Naive B cell (primary cell): ENCODE measurements around the gene FLT1. TPM values are rescaled to one million over a fixed set of nuclear protein-coding genes. Genes with fewer than 3 reads are reported as not detected.

Experiments used
- ATAC-seq, 2 donors: fragments of 150-1000 bp; cut with Tn5 transposase; 2 replicates each; pipeline ENCODE4 v1.10.0; 2021; ENCODE audit warnings: low read depth in 2 of 2, mild to moderate bottlenecking in 2 of 2, moderate library complexity in 2 of 2
- DNase-seq: peaks from one replicate; pipeline ENCODE4 v3.0.0; 2022
- H3K27ac Mint-ChIP-seq, 6 donors: one replicate each; pipeline ENCODE4 v1.8.0; 2020 to 2022; ENCODE audit warnings: mild to moderate bottlenecking in 6 of 6, mixed read lengths in 6 of 6, moderate library complexity in 5 of 6, inconsistent platforms in 2 of 6
- H3K27me3 Mint-ChIP-seq, 3 donors: one replicate each; pipeline ENCODE4 v1.8.0; 2021 to 2022; ENCODE audit warnings: mixed read lengths in 3 of 3, mild to moderate bottlenecking in 1 of 3
- H3K36me3 Mint-ChIP-seq, 2 donors: one replicate each; pipeline ENCODE4 v1.8.0; 2020 to 2022; ENCODE audit warnings: mixed read lengths in 2 of 2, inconsistent platforms in 1 of 2, mild to moderate bottlenecking in 1 of 2
- H3K4me1 Mint-ChIP-seq, 3 donors: one replicate each; pipeline ENCODE4 v1.8.0; 2020 to 2022; ENCODE audit warnings: mixed read lengths in 3 of 3, inconsistent platforms in 1 of 3, mild to moderate bottlenecking in 1 of 3, moderate library complexity in 1 of 3
- H3K4me3 Mint-ChIP-seq, 8 donors: one replicate each; pipeline ENCODE4 v1.8.0; 2020 to 2022; ENCODE audit warnings: mild to moderate bottlenecking in 8 of 8, mixed read lengths in 8 of 8, moderate library complexity in 8 of 8, inconsistent platforms in 2 of 8
- H3K9me3 Mint-ChIP-seq, 7 donors: one replicate each; pipeline ENCODE4 v1.8.0; 2020 to 2022; ENCODE audit warnings: mixed read lengths in 7 of 7, mild to moderate bottlenecking in 5 of 7, inconsistent platforms in 2 of 7, moderate library complexity in 1 of 7
- polyA plus RNA-seq, 6 donors: library from polyadenylated mRNA; unstranded; fragments of 300-500 nt; fragmentation: Illumina TruSeq; gene quantifications; one replicate each; pipeline ENCODE4 v1.2.3, GENCODE V29; 2021; ENCODE audit warnings: low read depth in 6 of 6

The FLT1 gene
- 1 to 10 TPM; 1.3 to 4.2 (median 3.7) TPM for polyA plus RNA-seq

DNA sequence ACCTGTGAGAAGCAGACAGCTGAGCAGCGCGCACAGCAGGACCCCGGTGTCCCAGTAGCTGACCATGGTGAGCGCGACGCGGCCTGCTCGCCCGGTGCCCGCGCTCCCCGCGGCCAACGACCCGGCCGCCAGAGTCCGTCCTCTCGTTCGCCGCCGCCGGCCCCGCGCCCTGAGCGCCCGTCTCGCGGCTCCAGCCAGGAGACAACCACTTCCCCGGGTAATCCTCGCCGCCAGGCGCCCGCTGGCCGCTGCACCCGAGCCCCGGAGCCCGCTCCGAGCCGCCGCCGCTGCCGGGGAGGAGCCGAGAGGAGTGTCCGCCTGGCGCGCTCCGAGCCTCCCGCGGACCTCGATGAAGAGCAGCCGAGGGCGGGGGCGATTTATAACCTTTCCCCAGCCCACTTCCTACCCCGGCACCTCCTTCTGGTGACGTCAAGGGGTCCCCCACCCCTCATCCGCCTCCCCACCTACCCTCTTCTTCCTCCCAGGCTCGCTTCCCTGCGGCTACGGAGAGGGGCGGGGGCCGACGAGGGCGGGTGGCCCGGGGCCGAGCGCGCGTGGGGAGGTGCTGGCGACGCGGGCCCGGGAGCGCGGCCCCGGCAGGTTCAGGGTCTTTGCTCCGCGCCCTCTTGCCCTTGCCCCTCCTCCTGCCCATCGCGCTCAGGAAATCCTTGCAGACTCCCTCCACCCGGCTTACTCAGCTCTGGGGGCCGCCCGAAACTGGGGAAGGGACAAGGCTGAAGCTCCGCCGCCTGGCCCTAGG lies at the start of gene FLT1:
Gene FLT1, minus strand, starts transcription at position 351 of the 760 bp plus-strand sequence. Its CDS starts 285 bp downstream, at position 66.
- ATAC-seq: peak; percentile 45 to 51
- Mint-ChIP-seq H3K4me3 (peak within 1 kb of the TSS; percentile 77 to 87 (median 82)), H3K27me3 (peaks cover 54 to 60% (median 58%) of the 10 kb centered on the region in 3 donors), H3K27ac (peak within 1 kb of the TSS in 1 of 6 donors; percentile 66), H3K4me1 (peaks cover 3 to 22% (median 16%) of the 10 kb centered on the region in 3 donors), H3K9me3 (no peaks in the 10 kb centered on the region), H3K36me3 (peaks cover 0 to under 1% of the 10 kb centered on the region in 2 donors)
- DNase-seq: peak; percentile 36

DNA sequence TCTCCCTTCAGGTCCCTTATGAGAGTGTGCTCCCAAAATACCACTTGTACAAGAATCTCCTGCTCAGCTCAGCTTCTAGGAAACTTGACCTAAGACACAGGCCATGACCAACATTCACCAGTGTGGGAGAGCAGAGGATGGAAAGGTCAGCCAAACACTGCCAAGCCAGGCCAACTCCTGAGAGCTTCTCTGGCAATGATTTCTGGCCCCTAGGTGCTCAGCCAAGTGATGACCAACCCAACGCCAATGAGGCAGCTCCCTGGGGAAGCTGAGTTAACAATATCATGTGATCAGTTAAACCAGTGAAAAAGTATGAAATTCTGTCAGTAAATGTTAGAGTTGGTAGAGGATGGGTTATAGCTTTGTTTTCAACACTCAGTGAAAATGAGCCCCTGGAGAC lies 49.1 kb upstream of the FLT1 start:
- peaks cover 0 to 2% of the 10 kb centered on the region in 2 donors for H3K36me3 Mint-ChIP-seq
- no peak for DNase-seq
- peak overlapping the region in 1 of 6 donors; percentile 1 for H3K27ac Mint-ChIP-seq
- H3K4me3 Mint-ChIP-seq: peak overlapping the region in 1 of 8 donors; percentile 17
- H3K4me1 Mint-ChIP-seq: peaks cover 3 to 7% (median 5%) of the 10 kb centered on the region in 3 donors
- H3K9me3 Mint-ChIP-seq: peaks cover 11 to 18% (median 16%) of the 10 kb centered on the region in 7 donors
- peaks cover 1 to 48% (median 28%) of the 10 kb centered on the region in 3 donors for H3K27me3 Mint-ChIP-seq
- no peak for ATAC-seq

DNA sequence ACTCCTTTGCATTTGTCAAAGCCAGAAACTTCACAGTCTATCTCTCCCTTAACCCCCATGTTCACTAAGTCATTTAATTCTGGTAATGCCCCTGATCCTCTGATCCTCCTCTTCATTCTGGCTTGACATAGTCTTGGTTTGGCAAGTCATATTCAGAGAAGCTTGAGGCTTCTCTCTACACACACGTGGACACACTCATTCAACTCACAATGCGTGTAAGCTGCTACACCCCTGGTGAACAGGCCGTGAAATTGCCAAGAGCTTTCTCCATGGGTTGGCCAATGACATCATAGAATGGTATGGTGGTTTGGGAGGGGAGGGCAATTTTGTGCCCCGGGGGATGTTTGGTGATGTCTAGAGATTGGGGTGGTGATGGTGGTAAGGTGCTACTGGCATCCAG lies 47.9 kb upstream of the FLT1 start:
- peaks cover 11 to 17% (median 15%) of the 10 kb centered on the region in 7 donors for H3K9me3 Mint-ChIP-seq

GRCh38 chr13:28541966-28542365 lies 47.0 kb upstream of the FLT1 start:
- DNase-seq: no peak
- peaks cover 11 to 17% (median 15%) of the 10 kb centered on the region in 7 donors for H3K9me3 Mint-ChIP-seq
- H3K27ac Mint-ChIP-seq: no peak overlapping the region
- H3K36me3 Mint-ChIP-seq: no peaks in the 10 kb centered on the region
- no peak overlapping the region for H3K4me3 Mint-ChIP-seq
- ATAC-seq: no peak
- H3K27me3 Mint-ChIP-seq: peaks cover 7 to 28% (median 24%) of the 10 kb centered on the region in 3 donors
- peaks cover 3 to 5% (median 4%) of the 10 kb centered on the region in 3 donors for H3K4me1 Mint-ChIP-seq

More for the DNA sequence above, 47.9 kb upstream of the FLT1 start:
- ATAC-seq: no peak
- Mint-ChIP-seq H3K27me3 (peaks cover 0 to 36% (median 25%) of the 10 kb centered on the region in 3 donors), H3K4me3 (no peak overlapping the region), H3K4me1 (peaks cover 3 to 5% (median 4%) of the 10 kb centered on the region in 3 donors), H3K36me3 (no peaks in the 10 kb centered on the region), H3K27ac (no peak overlapping the region)
- DNase-seq: no peak

GRCh38 chr13:28540612-28541011 lies 45.7 kb upstream of the FLT1 start:
- Mint-ChIP-seq H3K4me1 (peaks cover 3 to 5% (median 4%) of the 10 kb centered on the region in 3 donors), H3K9me3 (peaks cover 12 to 23% (median 15%) of the 10 kb centered on the region in 7 donors), H3K36me3 (no peaks in the 10 kb centered on the region), H3K4me3 (no peak overlapping the region), H3K27ac (no peak overlapping the region), H3K27me3 (peaks cover 11 to 28% (median 27%) of the 10 kb centered on the region in 3 donors)
- DNase-seq (no peak), ATAC-seq (no peak)

- ATAC-seq: no peak
- Mint-ChIP-seq H3K36me3 (peaks cover 0 to 7% of the 10 kb centered on the region in 2 donors), H3K9me3 (peaks cover 12 to 21% (median 14%) of the 10 kb centered on the region in 7 donors), H3K4me3 (no peak overlapping the region), H3K27ac (no peak overlapping the region), H3K27me3 (peaks cover 11 to 32% (median 31%) of the 10 kb centered on the region in 3 donors), H3K4me1 (peaks cover 3 to 5% (median 4%) of the 10 kb centered on the region in 3 donors)
- no peak for DNase-seq
Measured at GRCh38 chr13:28539625-28540286, 44.8 kb upstream of the FLT1 start.

GRCh38 chr13:28538932-28539331 lies 44.0 kb upstream of the FLT1 start:
- Mint-ChIP-seq H3K27me3 (peaks cover 15 to 29% (median 28%) of the 10 kb centered on the region in 3 donors), H3K4me1 (peaks cover 3 to 5% (median 4%) of the 10 kb centered on the region in 3 donors), H3K36me3 (peaks cover 0 to 7% of the 10 kb centered on the region in 2 donors), H3K4me3 (no peak overlapping the region), H3K27ac (peak overlapping the region in 1 of 6 donors; percentile 69), H3K9me3 (peaks cover 5 to 14% (median 8%) of the 10 kb centered on the region in 7 donors)
- DNase-seq (no peak), ATAC-seq (no peak)

DNA sequence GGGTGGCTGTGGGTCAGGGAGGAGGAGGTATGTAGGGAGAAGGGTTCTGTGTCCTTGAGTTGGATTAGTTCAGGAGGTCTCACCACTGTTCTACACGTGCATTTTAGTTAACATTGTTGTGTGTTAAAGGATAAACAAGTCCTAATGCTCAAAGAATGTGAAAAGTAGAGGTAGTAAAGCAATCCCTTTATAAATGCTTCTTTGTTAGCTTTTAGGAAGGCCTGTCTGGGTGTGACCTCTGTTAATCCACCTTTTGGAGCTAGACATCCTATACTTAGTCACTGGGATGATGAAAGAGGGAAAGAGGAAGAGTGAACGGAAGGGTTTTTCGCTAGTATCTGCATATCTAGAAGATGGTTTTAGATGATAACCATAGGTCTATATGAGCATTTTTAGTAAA lies 42.2 kb upstream of the FLT1 start:
- ATAC-seq (no peak), DNase-seq (no peak)
- H3K36me3 Mint-ChIP-seq: peaks cover 0 to 7% of the 10 kb centered on the region in 2 donors
- H3K27ac Mint-ChIP-seq: peak overlapping the region in 1 of 6 donors; percentile 24
- H3K4me3 Mint-ChIP-seq: no peak overlapping the region
- H3K9me3 Mint-ChIP-seq: peaks cover 0 to 9% (median 2%) of the 10 kb centered on the region in 7 donors
- peaks cover 17 to 34% (median 24%) of the 10 kb centered on the region in 3 donors for H3K27me3 Mint-ChIP-seq
- peaks cover 4 to 10% (median 9%) of the 10 kb centered on the region in 3 donors for H3K4me1 Mint-ChIP-seq

GRCh38 chr13:28536371-28536770 lies 41.4 kb upstream of the FLT1 start:
- Mint-ChIP-seq H3K4me1 (peaks cover 0 to 5% (median 5%) of the 10 kb centered on the region in 3 donors), H3K27ac (no peak overlapping the region), H3K27me3 (peaks cover 16 to 34% (median 24%) of the 10 kb centered on the region in 3 donors), H3K36me3 (peaks cover 0 to 7% of the 10 kb centered on the region in 2 donors), H3K4me3 (no peak overlapping the region), H3K9me3 (peaks cover 0 to 9% (median 0%) of the 10 kb centered on the region in 7 donors)
- ATAC-seq: no peak
- DNase-seq: no peak

DNA sequence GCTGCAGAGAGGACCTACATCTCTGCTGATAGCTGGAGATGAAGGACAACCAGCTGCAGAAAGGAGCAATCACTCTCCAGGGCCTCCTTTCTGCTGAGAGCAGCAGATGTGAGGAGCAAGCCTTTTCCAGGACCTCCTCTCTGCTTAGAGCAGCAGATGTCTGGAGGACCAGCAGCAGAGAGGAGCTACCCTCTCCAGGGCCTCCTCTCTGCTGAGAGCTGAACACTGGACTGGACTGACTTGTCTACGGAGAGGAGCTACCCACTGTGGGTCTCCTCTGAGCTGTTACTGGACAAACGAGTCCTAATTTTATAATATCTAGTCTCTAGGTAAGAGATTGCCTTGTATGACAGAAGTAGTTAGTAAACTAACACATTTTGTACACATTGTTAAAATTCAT lies 40.8 kb upstream of the FLT1 start:
- H3K27me3 Mint-ChIP-seq: peaks cover 16 to 34% (median 24%) of the 10 kb centered on the region in 3 donors
- peaks cover 0 to 9% (median 0%) of the 10 kb centered on the region in 7 donors for H3K9me3 Mint-ChIP-seq
- DNase-seq: no peak
- no peak overlapping the region for H3K4me3 Mint-ChIP-seq
- H3K36me3 Mint-ChIP-seq: peaks cover 0 to 7% of the 10 kb centered on the region in 2 donors
- peaks cover 0 to 5% (median 5%) of the 10 kb centered on the region in 3 donors for H3K4me1 Mint-ChIP-seq
- ATAC-seq: no peak
- H3K27ac Mint-ChIP-seq: no peak overlapping the region

GRCh38 chr13:28534801-28535200 lies 39.9 kb upstream of the FLT1 start:
- ATAC-seq (no peak), DNase-seq (no peak)
- Mint-ChIP-seq H3K4me3 (no peak overlapping the region), H3K27ac (no peak overlapping the region), H3K27me3 (peaks cover 16 to 34% (median 24%) of the 10 kb centered on the region in 3 donors), H3K9me3 (peaks cover 0 to 9% (median 0%) of the 10 kb centered on the region in 7 donors), H3K4me1 (peaks cover 0 to 5% (median 5%) of the 10 kb centered on the region in 3 donors), H3K36me3 (peaks cover 0 to 7% of the 10 kb centered on the region in 2 donors)

DNA sequence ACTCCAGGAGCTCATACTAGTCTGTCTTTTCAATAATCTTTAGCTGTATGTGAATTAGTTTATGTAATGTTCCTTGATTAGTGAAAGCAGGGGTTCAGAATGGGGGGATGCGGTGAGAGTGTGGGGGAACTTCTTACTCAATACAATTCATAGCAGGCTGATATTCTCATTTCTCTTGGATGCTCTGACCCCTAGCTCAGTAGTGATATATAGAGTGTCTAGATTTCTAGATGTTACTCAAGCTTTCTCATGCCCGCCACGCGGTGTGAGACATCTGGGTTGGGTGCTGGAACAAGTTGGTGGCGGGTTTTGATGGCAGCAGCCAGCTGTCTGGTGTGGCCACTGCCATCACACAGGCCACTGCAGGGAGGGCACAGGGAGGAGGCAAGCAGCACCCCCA lies 39.3 kb upstream of the FLT1 start:
- ATAC-seq (no peak), DNase-seq (no peak)
- peaks cover 0 to 5% (median 5%) of the 10 kb centered on the region in 3 donors for H3K4me1 Mint-ChIP-seq
- peaks cover 0 to 9% (median 0%) of the 10 kb centered on the region in 7 donors for H3K9me3 Mint-ChIP-seq
- H3K36me3 Mint-ChIP-seq: peaks cover 0 to 7% of the 10 kb centered on the region in 2 donors
- H3K27me3 Mint-ChIP-seq: peaks cover 16 to 34% (median 24%) of the 10 kb centered on the region in 3 donors
- no peak overlapping the region for H3K27ac Mint-ChIP-seq
- peak overlapping the region in 3 of 8 donors; percentile 37 to 75 (median 48) for H3K4me3 Mint-ChIP-seq
